ENCODE measurements around the gene AKNA. TPM values are rescaled to one million over a fixed set of nuclear protein-coding genes. Genes with fewer than 3 reads are reported as not detected.

The AKNA gene
- total RNA-seq, 1 donor from 2014 or later: 11.4 TPM

DNA sequence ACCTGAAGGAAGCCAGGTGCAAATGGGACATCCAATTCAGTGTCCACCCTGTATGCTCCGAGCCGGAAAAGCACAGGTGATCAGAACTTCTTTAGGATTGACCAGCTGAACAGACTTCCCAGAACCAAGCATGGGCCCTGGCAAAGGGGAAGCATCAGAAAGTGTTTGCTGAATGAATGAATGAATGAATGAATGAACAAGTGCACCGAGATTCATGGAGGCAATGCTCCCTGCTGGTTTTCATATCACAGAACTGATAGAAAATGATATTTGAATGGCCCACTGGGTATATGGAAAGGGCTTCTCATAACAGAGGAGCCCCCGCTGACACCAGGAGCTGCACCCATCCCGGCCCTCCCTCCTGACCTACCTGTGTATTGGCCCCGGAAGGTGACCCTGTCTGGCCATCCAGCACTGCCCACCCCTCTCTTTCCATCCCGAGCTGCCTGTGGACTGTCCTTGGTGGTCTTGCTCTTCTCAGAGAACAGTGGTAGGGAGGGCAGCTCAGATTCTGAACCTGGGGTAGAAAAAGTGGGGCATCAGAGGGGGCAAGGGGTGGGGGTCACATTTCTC lies 42.2 kb downstream of the AKNA start:
- Mint-ChIP-seq H3K4me3 (no peak overlapping the region), H3K27me3 (ENCODE audit: insufficient read depth, low read depth) (peaks cover 6% of the 10 kb centered on the region), H3K27ac (no peak overlapping the region), H3K9me3 (no peaks in the 10 kb centered on the region), H3K4me1 (peaks cover 22% of the 10 kb centered on the region), H3K36me3 (peaks cover 14% of the 10 kb centered on the region)
- Histone ChIP-seq H3K4me3 (no peak overlapping the region), H3K4me2 (no peak overlapping the region), H2AFZ (replicated peaks) (no peak overlapping the region), H3F3A (ENCODE audit: low read depth) (no peaks in the 10 kb centered on the region), H3K4me1 (peaks cover 10% of the 10 kb centered on the region), H3K27me3 (no peaks in the 10 kb centered on the region), H3K27ac (no peak overlapping the region), H3K9ac (no peak overlapping the region), H3K79me2 (ENCODE audit: low read depth) (no peaks in the 10 kb centered on the region), H3K9me3 (ENCODE audit: low read depth) (no peaks in the 10 kb centered on the region), H4K20me1 (ENCODE audit: low read depth) (no peaks in the 10 kb centered on the region), H3K36me3 (no peaks in the 10 kb centered on the region)
- DNase-seq (ENCODE audit: low spot score): no peak
- no peak for TF ChIP-seq EZH2 (IDR thresholded peaks at IDR 0.05)
- TF ChIP-seq, protein P1, sequence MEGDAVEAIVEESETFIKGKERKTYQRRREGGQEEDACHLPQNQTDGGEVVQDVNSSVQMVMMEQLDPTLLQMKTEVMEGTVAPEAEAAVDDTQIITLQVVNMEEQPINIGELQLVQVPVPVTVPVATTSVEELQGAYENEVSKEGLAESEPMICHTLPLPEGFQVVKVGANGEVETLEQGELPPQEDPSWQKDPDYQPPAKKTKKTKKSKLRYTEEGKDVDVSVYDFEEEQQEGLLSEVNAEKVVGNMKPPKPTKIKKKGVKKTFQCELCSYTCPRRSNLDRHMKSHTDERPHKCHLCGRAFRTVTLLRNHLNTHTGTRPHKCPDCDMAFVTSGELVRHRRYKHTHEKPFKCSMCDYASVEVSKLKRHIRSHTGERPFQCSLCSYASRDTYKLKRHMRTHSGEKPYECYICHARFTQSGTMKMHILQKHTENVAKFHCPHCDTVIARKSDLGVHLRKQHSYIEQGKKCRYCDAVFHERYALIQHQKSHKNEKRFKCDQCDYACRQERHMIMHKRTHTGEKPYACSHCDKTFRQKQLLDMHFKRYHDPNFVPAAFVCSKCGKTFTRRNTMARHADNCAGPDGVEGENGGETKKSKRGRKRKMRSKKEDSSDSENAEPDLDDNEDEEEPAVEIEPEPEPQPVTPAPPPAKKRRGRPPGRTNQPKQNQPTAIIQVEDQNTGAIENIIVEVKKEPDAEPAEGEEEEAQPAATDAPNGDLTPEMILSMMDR (IDR thresholded peaks at IDR 0.05): no peak
- TF ChIP-seq EZH2phosphoT487 (IDR thresholded peaks at IDR 0.05): no peak

- Histone ChIP-seq H3K27me3 (no peaks in the 10 kb centered on the region), H3K4me1 (peaks cover 10% of the 10 kb centered on the region), H3K9me3 (ENCODE audit: low read depth) (no peaks in the 10 kb centered on the region), H3K27ac (no peak overlapping the region), H3K4me3 (no peak overlapping the region), H3F3A (ENCODE audit: low read depth) (no peaks in the 10 kb centered on the region), H3K9ac (no peak overlapping the region), H3K79me2 (ENCODE audit: low read depth) (no peaks in the 10 kb centered on the region), H3K36me3 (no peaks in the 10 kb centered on the region), H3K4me2 (no peak overlapping the region), H4K20me1 (ENCODE audit: low read depth) (no peaks in the 10 kb centered on the region), H2AFZ (replicated peaks) (no peak overlapping the region)
- DNase-seq (ENCODE audit: low spot score): no peak
- no peak for TF ChIP-seq EZH2 (IDR thresholded peaks at IDR 0.05)
- TF ChIP-seq, protein P1 (IDR thresholded peaks at IDR 0.05): no peak
- TF ChIP-seq EZH2phosphoT487 (IDR thresholded peaks at IDR 0.05): no peak
- Mint-ChIP-seq H3K4me3 (no peak overlapping the region), H3K27ac (no peak overlapping the region), H3K9me3 (no peaks in the 10 kb centered on the region), H3K27me3 (ENCODE audit: insufficient read depth, low read depth) (peaks cover 6% of the 10 kb centered on the region), H3K4me1 (peaks cover 20% of the 10 kb centered on the region), H3K36me3 (peaks cover 12% of the 10 kb centered on the region)
Measured at GRCh38 chr9:114344692-114345091, 43.1 kb downstream of the AKNA start.

DNA sequence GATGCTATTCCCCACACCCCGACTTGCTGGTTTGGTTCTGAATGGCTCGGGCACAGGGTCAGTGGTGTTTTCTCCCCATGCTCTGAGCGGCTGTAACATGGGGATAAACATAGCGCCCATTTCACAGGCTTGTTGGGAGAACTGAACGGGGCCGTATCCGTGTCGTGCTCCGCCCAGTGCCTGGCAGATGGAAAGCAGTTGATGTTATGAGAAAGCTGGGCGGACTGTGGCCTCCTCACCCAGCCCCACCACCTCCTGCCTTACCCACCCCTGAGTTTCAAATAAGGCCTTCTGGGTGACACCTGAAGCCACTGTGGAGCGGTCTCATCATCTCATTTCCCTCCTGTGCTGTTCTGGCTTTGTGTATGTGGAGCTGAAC lies 43.6 kb downstream of the AKNA start:
- Histone ChIP-seq H3K27me3 (no peaks in the 10 kb centered on the region), H3K27ac (no peak overlapping the region), H3K4me2 (no peak overlapping the region), H3K4me3 (no peak overlapping the region), H3K4me1 (peaks cover 8% of the 10 kb centered on the region), H3K9me3 (ENCODE audit: low read depth) (no peaks in the 10 kb centered on the region), H3K9ac (no peak overlapping the region), H3K79me2 (ENCODE audit: low read depth) (no peaks in the 10 kb centered on the region), H2AFZ (replicated peaks) (no peak overlapping the region), H3F3A (ENCODE audit: low read depth) (no peaks in the 10 kb centered on the region), H4K20me1 (ENCODE audit: low read depth) (no peaks in the 10 kb centered on the region), H3K36me3 (no peaks in the 10 kb centered on the region)
- Mint-ChIP-seq H3K36me3 (peaks cover 12% of the 10 kb centered on the region), H3K9me3 (no peaks in the 10 kb centered on the region), H3K27me3 (ENCODE audit: insufficient read depth, low read depth) (peaks cover 4% of the 10 kb centered on the region), H3K4me3 (no peak overlapping the region), H3K27ac (no peak overlapping the region), H3K4me1 (peaks cover 15% of the 10 kb centered on the region)
- TF ChIP-seq, protein P1 (IDR thresholded peaks at IDR 0.05): no peak
- no peak for TF ChIP-seq EZH2 (IDR thresholded peaks at IDR 0.05)
- TF ChIP-seq EZH2phosphoT487 (IDR thresholded peaks at IDR 0.05): no peak
- no peak for DNase-seq (ENCODE audit: low spot score)
